BJ (cell line): ENCODE measurements around the gene SUMO4. TPM values are rescaled to one million over a fixed set of nuclear protein-coding genes. Genes with fewer than 3 reads are reported as not detected.

Source experiments
- CTCF ChIA-PET: fragments of 350-600 bp; formaldehyde crosslinking; extraction: SDS; loops from one replicate; lab custom pipeline; 2021; ENCODE audit warnings: antibody characterized with exemption, inconsistent platforms; lab: Yijun Ruan, JAX
- POLR2A ChIA-PET: fragments of 300-600 bp; sonication (Branson Sonifier 250); formaldehyde crosslinking; extraction: SDS; loops from one replicate; lab custom pipeline; 2021; ENCODE audit warnings: antibody characterized with exemption; lab: Charles Lee
- DNase-seq: peaks from one replicate; pipeline ENCODE4 v3.0.0-alpha.2; 2011; ENCODE audit warnings: low read depth
- H3K27me3 ChIP-seq: 2 replicates; pipeline ENCODE4 v1.6.0; 2011; ENCODE audit warnings: low read length; ENCODE audit not compliant: control insufficient read depth, insufficient read depth
- H3K36me3 ChIP-seq: 2 replicates; pipeline ENCODE4 v1.5.1; 2011; ENCODE audit warnings: low read length; ENCODE audit not compliant: control insufficient read depth, insufficient read depth
- H3K4me3 ChIP-seq: 2 replicates; pipeline ENCODE4 v1.5.1; 2011; ENCODE audit warnings: low read depth, mild to moderate bottlenecking, control low read depth, low read length
- CTCF ChIP-seq: IDR thresholded peaks from 2 replicates; pipeline ENCODE4 v1.5.1; 2011; ENCODE audit warnings: low read depth, mild to moderate bottlenecking, control low read depth, inconsistent platforms, low read length, moderate library complexity; ENCODE audit not compliant: insufficient read depth
- polyA plus RNA-seq: library from polyadenylated mRNA; depleted of rRNA; stranded (reverse); fragments of >200 nt; gene quantifications from 2 replicates; pipeline ENCODE4 v1.2.3, GENCODE V29; 2011

SUMO4 gene
- polyA plus RNA-seq, 1 experiment, result not detected

DNA sequence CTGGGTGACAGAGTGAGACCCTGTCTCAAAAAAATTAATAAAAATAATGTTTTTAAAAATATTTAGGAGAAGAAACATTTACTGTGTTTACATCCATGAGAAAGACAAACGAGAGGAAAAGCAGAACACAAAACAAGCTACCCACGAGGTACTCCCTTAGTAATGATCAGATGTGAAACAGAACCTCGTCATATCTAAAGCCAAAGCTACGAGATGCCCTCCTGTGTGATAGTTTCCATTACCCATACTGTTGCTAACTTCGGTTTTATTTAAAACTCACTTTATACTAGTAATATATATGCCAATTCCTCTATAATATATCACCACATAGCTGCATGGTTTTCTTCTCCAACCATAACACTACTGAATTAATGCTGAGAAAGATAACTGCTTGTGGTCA lies 21.1 kb downstream of the SUMO4 start:
- Histone ChIP-seq H3K36me3 (no peaks in the 10 kb centered on the region), H3K27me3 (no peaks in the 10 kb centered on the region), H3K4me3 (no peak overlapping the region)
- POLR2A ChIA-PET, result no interaction called here
- CTCF ChIA-PET, result interaction anchor here (4.2 kb wide), 1 partner anchor 11 kb away, joined by 23 read pairs; no protein-coding TSS in a partner anchor
- DNase-seq, result no peak
- TF ChIP-seq CTCF, result no peak

- no peak for TF ChIP-seq CTCF
- no peaks in the 10 kb centered on the region for H3K27me3 ChIP-seq
- CTCF ChIA-PET, result interaction anchor here (1.5 to 4.2 kb wide), 2 partner anchors 9 kb away, joined by 9 to 23 read pairs; no protein-coding TSS in a partner anchor
- no peak overlapping the region for H3K4me3 ChIP-seq
- POLR2A ChIA-PET, result no interaction called here
- DNase-seq, result no peak
- no peaks in the 10 kb centered on the region for H3K36me3 ChIP-seq
Observed at GRCh38 chr6:149422581-149422980, 22.5 kb downstream of the SUMO4 start.

- H3K27me3 ChIP-seq, result peaks cover 6% of the 10 kb centered on the region
- POLR2A ChIA-PET, result no interaction called here
- H3K36me3 ChIP-seq, result no peaks in the 10 kb centered on the region
- CTCF ChIA-PET, result interaction anchor here (0.8 to 1.5 kb wide), 4 partner anchors 8 to 391 kb away, joined by 3 to 9 read pairs (median 3); no protein-coding TSS in a partner anchor
- H3K4me3 ChIP-seq, result no peak overlapping the region
- no peak for TF ChIP-seq CTCF
- DNase-seq, result no peak
Observed at GRCh38 chr6:149423964-149424440, 23.9 kb downstream of the SUMO4 start.

- Histone ChIP-seq H3K4me3 (no peak overlapping the region), H3K27me3 (peaks cover 6% of the 10 kb centered on the region), H3K36me3 (no peaks in the 10 kb centered on the region)
- no peak for TF ChIP-seq CTCF
- ChIA-PET POLR2A (no interaction called here), CTCF (interaction anchor here (1.5 kb wide), 1 partner anchor 397 kb away, joined by 5 read pairs; no protein-coding TSS in a partner anchor)
- DNase-seq, result no peak
Observed at GRCh38 chr6:149425224-149425623, 25.2 kb downstream of the SUMO4 start.

DNA sequence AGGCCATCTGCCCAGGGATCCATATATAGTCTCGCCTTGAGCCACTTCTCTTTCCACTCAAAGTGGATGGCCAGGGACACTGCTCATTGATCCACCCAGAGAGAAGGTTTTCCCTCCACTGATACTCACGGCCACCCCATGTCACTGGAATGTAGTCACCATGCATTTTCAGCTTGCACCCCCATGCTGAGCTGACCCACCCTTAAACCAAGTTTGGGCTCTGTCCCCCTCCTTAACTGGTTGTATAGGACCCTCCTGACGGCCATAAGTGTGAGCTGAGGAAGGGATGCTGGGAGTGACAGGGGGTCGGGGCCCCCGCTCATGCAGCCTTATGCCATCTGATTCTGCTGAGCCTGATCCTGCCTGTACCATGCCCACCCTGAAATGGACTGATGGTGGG lies 25.7 kb downstream of the SUMO4 start:
- ChIA-PET CTCF (interaction anchor here (1.5 kb wide), 1 partner anchor 397 kb away, joined by 5 read pairs; no protein-coding TSS in a partner anchor), POLR2A (no interaction called here)
- H3K36me3 ChIP-seq, result no peaks in the 10 kb centered on the region
- no peak for DNase-seq
- TF ChIP-seq CTCF, result no peak
- no peak overlapping the region for H3K4me3 ChIP-seq
- H3K27me3 ChIP-seq, result peaks cover 6% of the 10 kb centered on the region
